ENCODE results near the gene CLIC4.

GRCh38 chr1:24751833-24752232, 6.6 kb downstream of the CLIC4 start:
- TF ChIP-seq CTCF (IDR thresholded peaks at IDR 0.05) (no peak), EZH2 (IDR thresholded peaks at IDR 0.05; ENCODE audit: borderline replicate concordance, insufficient read depth, low read depth, low read length, poor library complexity, severe bottlenecking) (no peak)

All from B cell (primary cell).